BE2C (cell line): Measurements from ENCODE around the gene GINS2.

Experiments used
- DNase-seq: peaks from one replicate; pipeline ENCODE4 v3.0.0-alpha.2; 2020
- H3K27me3 ChIP-seq: fragments of 250-450 bp; sonication (Bioruptor Pico); 2 replicates; pipeline ENCODE4 v1.5.1; 2020; ENCODE audit warnings: mild to moderate bottlenecking
- H3K36me3 ChIP-seq: fragments of 250-450 bp; sonication (Bioruptor Pico); 2 replicates; pipeline ENCODE4 v1.5.1; 2020; ENCODE audit warnings: mild to moderate bottlenecking
- H3K4me1 ChIP-seq: fragments of 250-450 bp; sonication (Bioruptor Pico); 2 replicates; pipeline ENCODE4 v1.5.1; 2020
- H3K4me3 ChIP-seq: 2 replicates; pipeline ENCODE4 v1.5.1; 2011; ENCODE audit warnings: low read depth, low read length
- H3K9me3 ChIP-seq: fragments of 250-450 bp; sonication (Bioruptor Pico); 2 replicates; pipeline ENCODE4 v1.5.1; 2020
- CTCF ChIP-seq: IDR thresholded peaks from 2 replicates; pipeline ENCODE4 v1.5.1; 2012; ENCODE audit warnings: mild to moderate bottlenecking, low read depth, low read length

The GINS2 gene

GRCh38 chr16:85657996-85658395, 30.8 kb downstream of the GINS2 start:
- H3K4me1 ChIP-seq: peaks cover 4% of the 10 kb centered on the region; the same call in 1 of the 2 replicates
- no peaks in the 10 kb centered on the region for H3K9me3 ChIP-seq
- no peak for TF ChIP-seq CTCF
- no peaks in the 10 kb centered on the region for H3K27me3 ChIP-seq
- no peak overlapping the region for H3K4me3 ChIP-seq
- peaks cover 96% of the 10 kb centered on the region for H3K36me3 ChIP-seq
- no peak for DNase-seq

- Histone ChIP-seq H3K9me3 (no peaks in the 10 kb centered on the region), H3K27me3 (no peaks in the 10 kb centered on the region), H3K36me3 (peaks cover 94% of the 10 kb centered on the region), H3K4me1 (peaks cover 11% of the 10 kb centered on the region), H3K4me3 (no peak overlapping the region)
- TF ChIP-seq CTCF: no peak
- DNase-seq: no peak
Observed at GRCh38 chr16:85657267-85657650, 31.5 kb downstream of the GINS2 start.

GRCh38 chr16:85656351-85657266, 32.1 kb downstream of the GINS2 start:
- no peak for DNase-seq
- Histone ChIP-seq H3K9me3 (no peaks in the 10 kb centered on the region), H3K36me3 (peaks cover 94% of the 10 kb centered on the region), H3K4me1 (peaks cover 17% of the 10 kb centered on the region), H3K4me3 (no peak overlapping the region), H3K27me3 (no peaks in the 10 kb centered on the region)
- no peak for TF ChIP-seq CTCF

- DNase-seq: no peak
- no peak overlapping the region for H3K4me3 ChIP-seq
- no peaks in the 10 kb centered on the region for H3K9me3 ChIP-seq
- no peak for TF ChIP-seq CTCF
- H3K36me3 ChIP-seq: peaks cover 88% of the 10 kb centered on the region
- H3K4me1 ChIP-seq: peaks cover 26% of the 10 kb centered on the region
- H3K27me3 ChIP-seq: no peaks in the 10 kb centered on the region
Observed at GRCh38 chr16:85655216-85656129, 33.3 kb downstream of the GINS2 start.

- no peak for DNase-seq
- no peaks in the 10 kb centered on the region for H3K9me3 ChIP-seq
- H3K4me3 ChIP-seq: no peak overlapping the region
- peaks cover 87% of the 10 kb centered on the region for H3K36me3 ChIP-seq
- no peaks in the 10 kb centered on the region for H3K27me3 ChIP-seq
- TF ChIP-seq CTCF: no peak
- H3K4me1 ChIP-seq: peaks cover 31% of the 10 kb centered on the region
Observed at GRCh38 chr16:85654251-85655095, 34.3 kb downstream of the GINS2 start.
